ENCODE measurements around the gene LSM12.

Gene LSM12

DNA sequence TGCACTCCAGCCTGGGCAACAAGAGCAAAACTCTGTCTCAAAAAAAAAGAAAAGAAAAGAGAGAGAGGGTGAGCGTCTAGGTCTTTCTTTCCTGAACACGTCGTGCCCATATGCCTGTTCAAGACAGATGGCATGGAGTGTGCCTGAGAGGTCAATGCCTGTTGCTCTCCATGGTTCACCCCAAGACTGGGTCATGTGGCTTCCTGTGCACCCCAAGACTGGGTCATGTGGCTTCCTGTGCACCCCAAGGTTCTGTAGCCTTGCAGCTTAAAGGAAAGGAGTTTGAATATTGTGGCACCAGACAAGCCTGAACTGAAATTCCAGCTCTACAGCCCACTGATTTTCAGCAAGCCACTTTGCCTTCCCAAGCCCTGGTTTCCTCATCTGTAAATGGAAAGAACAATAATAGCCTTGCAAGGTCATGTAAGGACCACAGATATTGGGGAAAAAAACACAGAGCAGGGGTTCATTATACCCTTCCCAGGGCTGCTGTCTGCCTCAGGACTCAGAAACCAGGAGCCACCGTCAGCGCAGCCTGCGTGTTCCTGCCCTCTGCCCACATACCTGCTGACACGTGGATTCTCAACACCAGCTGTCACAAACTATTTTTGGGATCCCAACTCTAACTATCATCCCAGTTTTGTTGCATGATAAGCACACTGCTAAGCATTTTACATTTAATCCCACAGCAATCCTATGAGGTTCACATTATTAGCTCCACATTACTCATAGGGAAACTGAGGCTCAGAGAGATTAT, 80.1 kb downstream of the LSM12 start:
- H3K79me2 ChIP-seq (ENCODE audit: insufficient read depth, low read length): no peaks in the 10 kb centered on the region
- no peaks in the 10 kb centered on the region for H3K36me3 ChIP-seq (ENCODE audit: low read length)
- no peak for TF ChIP-seq EZH2phosphoT487 (conservative IDR thresholded peaks at IDR 0.05; ENCODE audit: low read length)
- TF ChIP-seq, protein P1, sequence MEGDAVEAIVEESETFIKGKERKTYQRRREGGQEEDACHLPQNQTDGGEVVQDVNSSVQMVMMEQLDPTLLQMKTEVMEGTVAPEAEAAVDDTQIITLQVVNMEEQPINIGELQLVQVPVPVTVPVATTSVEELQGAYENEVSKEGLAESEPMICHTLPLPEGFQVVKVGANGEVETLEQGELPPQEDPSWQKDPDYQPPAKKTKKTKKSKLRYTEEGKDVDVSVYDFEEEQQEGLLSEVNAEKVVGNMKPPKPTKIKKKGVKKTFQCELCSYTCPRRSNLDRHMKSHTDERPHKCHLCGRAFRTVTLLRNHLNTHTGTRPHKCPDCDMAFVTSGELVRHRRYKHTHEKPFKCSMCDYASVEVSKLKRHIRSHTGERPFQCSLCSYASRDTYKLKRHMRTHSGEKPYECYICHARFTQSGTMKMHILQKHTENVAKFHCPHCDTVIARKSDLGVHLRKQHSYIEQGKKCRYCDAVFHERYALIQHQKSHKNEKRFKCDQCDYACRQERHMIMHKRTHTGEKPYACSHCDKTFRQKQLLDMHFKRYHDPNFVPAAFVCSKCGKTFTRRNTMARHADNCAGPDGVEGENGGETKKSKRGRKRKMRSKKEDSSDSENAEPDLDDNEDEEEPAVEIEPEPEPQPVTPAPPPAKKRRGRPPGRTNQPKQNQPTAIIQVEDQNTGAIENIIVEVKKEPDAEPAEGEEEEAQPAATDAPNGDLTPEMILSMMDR (IDR thresholded peaks at IDR 0.05; ENCODE audit: insufficient read depth, low read length, poor library complexity, severe bottlenecking): no peak
- H3K9me3 ChIP-seq (ENCODE audit: insufficient read depth, low read length): no peaks in the 10 kb centered on the region
- H3F3A ChIP-seq (ENCODE audit: insufficient read depth): no peaks in the 10 kb centered on the region
- no peak overlapping the region for H3K4me3 ChIP-seq (ENCODE audit: insufficient read depth, low read length, poor library complexity, severe bottlenecking)
- no peak overlapping the region for H3K4me2 ChIP-seq (ENCODE audit: low read depth, low read length, poor library complexity, severe bottlenecking)
- no peak overlapping the region for H3K9ac ChIP-seq (ENCODE audit: low read length)
- no peaks in the 10 kb centered on the region for H3K9me2 ChIP-seq (replicated peaks; ENCODE audit: insufficient read depth, low read length)
- no peak overlapping the region for H2AFZ ChIP-seq (ENCODE audit: low read depth, low read length, severe bottlenecking)
- no peaks in the 10 kb centered on the region for H4K20me1 ChIP-seq (ENCODE audit: low read depth, low read length)
- H3K27ac ChIP-seq (ENCODE audit: low read depth, low read length): no peak overlapping the region
- no peaks in the 10 kb centered on the region for H3K27me3 ChIP-seq (ENCODE audit: low read length)

DNA sequence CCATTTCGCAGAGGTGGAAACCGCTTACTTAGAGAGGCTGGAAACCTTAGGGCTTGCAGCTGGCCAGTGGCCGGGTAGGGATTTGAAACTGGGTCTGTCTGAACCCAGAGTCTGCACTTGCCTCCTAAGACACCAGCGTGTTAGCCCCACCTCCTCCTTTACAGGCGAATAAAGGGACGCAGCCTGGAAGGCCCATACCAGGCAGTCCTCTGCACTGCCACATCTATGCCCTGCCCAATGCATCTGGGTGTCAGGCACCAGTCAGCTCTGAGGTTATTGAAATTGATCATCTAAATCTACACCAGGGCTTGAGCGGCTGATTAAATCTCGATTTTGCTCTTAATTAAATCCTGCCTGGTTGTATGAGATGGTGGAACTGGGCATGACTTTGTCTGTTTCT, 82.0 kb downstream of the LSM12 start:
- no peaks in the 10 kb centered on the region for H3K36me3 ChIP-seq (ENCODE audit: low read length)
- H3K4me2 ChIP-seq (ENCODE audit: low read depth, low read length, poor library complexity, severe bottlenecking): no peak overlapping the region
- H3K79me2 ChIP-seq (ENCODE audit: insufficient read depth, low read length): no peaks in the 10 kb centered on the region
- no peaks in the 10 kb centered on the region for H3K27me3 ChIP-seq (ENCODE audit: low read length)
- H3K4me3 ChIP-seq (ENCODE audit: insufficient read depth, low read length, poor library complexity, severe bottlenecking): no peak overlapping the region
- H3K9me2 ChIP-seq (replicated peaks; ENCODE audit: insufficient read depth, low read length): no peaks in the 10 kb centered on the region
- H3F3A ChIP-seq (ENCODE audit: insufficient read depth): no peaks in the 10 kb centered on the region
- H3K27ac ChIP-seq (ENCODE audit: low read depth, low read length): no peak overlapping the region
- no peak overlapping the region for H2AFZ ChIP-seq (ENCODE audit: low read depth, low read length, severe bottlenecking)
- TF ChIP-seq, protein P1 (IDR thresholded peaks at IDR 0.05; ENCODE audit: insufficient read depth, low read length, poor library complexity, severe bottlenecking): no peak
- TF ChIP-seq EZH2phosphoT487 (conservative IDR thresholded peaks at IDR 0.05; ENCODE audit: low read length): no peak
- H4K20me1 ChIP-seq (ENCODE audit: low read depth, low read length): no peaks in the 10 kb centered on the region
- H3K9me3 ChIP-seq (ENCODE audit: insufficient read depth, low read length): no peaks in the 10 kb centered on the region
- H3K9ac ChIP-seq (ENCODE audit: low read length): no peak overlapping the region

Data from SU-DHL-6 (cell line).